HepG2 (cell line): Measurements from ENCODE around the gene RRP12. TPM values are rescaled to one million over a fixed set of nuclear protein-coding genes. Genes with fewer than 3 reads are reported as not detected.

ENCODE experiments used
- AHDC1 ChIP-seq: sonication (generic); formaldehyde crosslinking; IDR thresholded peaks from 2 replicates; pipeline ENCODE4 v1.5.1; 2020; ENCODE audit warnings: mild to moderate bottlenecking, missing genetic modification reagents, borderline replicate concordance
- FOXP4 ChIP-seq: sonication (generic); formaldehyde crosslinking; IDR thresholded peaks from 2 replicates; pipeline ENCODE4 v1.4.0; 2020; ENCODE audit warnings: missing genetic modification reagents
- KLF9 ChIP-seq: IDR thresholded peaks from 2 replicates; pipeline ENCODE4 v1.6.1; 2016; ENCODE audit warnings: low read depth
- MTF1 ChIP-seq: sonication (generic); formaldehyde crosslinking; IDR thresholded peaks from 2 replicates; pipeline ENCODE4 v1.5.0; 2020; ENCODE audit warnings: missing genetic modification reagents
- NFKBIZ ChIP-seq: IDR thresholded peaks from 2 replicates; pipeline ENCODE4 v1.6.1; 2018; ENCODE audit warnings: missing genetic modification reagents, missing compliant biosample characterization
- RAD21 ChIP-seq: fragments of 450-650 bp; formaldehyde crosslinking; IDR thresholded peaks from 2 replicates; pipeline ENCODE4 v1.5.0; 2020; ENCODE audit warnings: mild to moderate bottlenecking
- RXRA ChIP-seq: sonication (generic); formaldehyde crosslinking; IDR thresholded peaks from 2 replicates; pipeline ENCODE4 v1.5.1; 2020; ENCODE audit warnings: missing genetic modification reagents
- SMC3 ChIP-seq: IDR thresholded peaks from 2 replicates; pipeline ENCODE4 v1.6.1; 2011; ENCODE audit warnings: low read length, improper control_type of control experiment
- SPEN ChIP-seq: sonication (generic); formaldehyde crosslinking; IDR thresholded peaks from 2 replicates; pipeline ENCODE4 v1.5.1; 2020; ENCODE audit warnings: low read depth, mild to moderate bottlenecking, missing genetic modification reagents
- TBX2 ChIP-seq: sonication (generic); formaldehyde crosslinking; IDR thresholded peaks from 2 replicates; pipeline ENCODE4 v1.5.0; 2020; ENCODE audit warnings: missing genetic modification reagents, mild to moderate bottlenecking, borderline replicate concordance
- TCF12 ChIP-seq, 2 experiments: fragments of 450-650 bp in 1 of 2; sonication (generic) in 1 of 2; formaldehyde crosslinking in 1 of 2; IDR thresholded peaks; 2 replicates each; pipeline versions ENCODE4 v1.6.1 to v1.8.0; 2017 to 2022; ENCODE audit warnings: antibody characterized with exemption in 1 of 2, mild to moderate bottlenecking in 1 of 2, missing genetic modification reagents in 1 of 2, moderate library complexity in 1 of 2
- THAP8 ChIP-seq: sonication (generic); formaldehyde crosslinking; IDR thresholded peaks from 2 replicates; pipeline ENCODE4 v1.5.1; 2020; ENCODE audit warnings: missing genetic modification reagents, mild to moderate bottlenecking, borderline replicate concordance
- ZNF260 ChIP-seq: sonication (generic); formaldehyde crosslinking; IDR thresholded peaks from 2 replicates; pipeline ENCODE4 v1.4.0; 2020; ENCODE audit warnings: missing genetic modification reagents, low read depth, mild to moderate bottlenecking, borderline replicate concordance
- ZNF337 ChIP-seq: sonication (generic); formaldehyde crosslinking; IDR thresholded peaks from 2 replicates; pipeline ENCODE4 v1.5.1; 2020; ENCODE audit warnings: missing genetic modification reagents, low read depth, mild to moderate bottlenecking, borderline replicate concordance
- ZNF484 ChIP-seq: sonication (generic); formaldehyde crosslinking; IDR thresholded peaks from 2 replicates; pipeline ENCODE4 v1.5.1; 2020; ENCODE audit warnings: mild to moderate bottlenecking, low read depth, missing genetic modification reagents, borderline replicate concordance
- ZNF562 ChIP-seq: sonication (generic); formaldehyde crosslinking; IDR thresholded peaks from 2 replicates; pipeline ENCODE4 v1.8.0; 2022; ENCODE audit warnings: missing genetic modification reagents, borderline replicate concordance
- ZNF570 ChIP-seq: sonication (generic); formaldehyde crosslinking; IDR thresholded peaks from 2 replicates; pipeline ENCODE4 v1.4.0; 2020; ENCODE audit warnings: mild to moderate bottlenecking, missing genetic modification reagents, borderline replicate concordance
- ZNF800 ChIP-seq: sonication (generic); formaldehyde crosslinking; IDR thresholded peaks from 2 replicates; pipeline ENCODE4 v1.4.0; 2020; ENCODE audit warnings: missing genetic modification reagents
- polyA plus RNA-seq, 8 experiments: library from polyadenylated mRNA; depleted of rRNA in 3 of 8; stranded (reverse) in 7 of 8; unstranded in 1 of 8; fragments of >200 nt; fragmentation: Illumina TruSeq in 4 of 8; extraction: Trizol in 4 of 8; gene quantifications; 2 replicates each; pipeline versions ENCODE4 v1.2.1 to v1.2.3, GENCODE V29; 2011 to 2016; ENCODE audit warnings: low read depth in 4 of 8, missing spikeins in 1 of 8, mixed read lengths in 1 of 8; ENCODE audit not compliant: insufficient read depth in 1 of 8
- total RNA-seq, 5 experiments: library from RNA; depleted of rRNA; stranded (reverse); fragments of >200 nt; fragmentation: Illumina TruSeq; extraction: Trizol; gene quantifications; 2 replicates each; pipeline ENCODE4 v1.2.3, GENCODE V29; 2016; ENCODE audit warnings: low read depth in 1 of 5

Gene RRP12
- total and polyA plus RNA-seq, 2 of the 13 experiments (the other 11 are each of a cell fraction or from before 2014, with no cell fraction given), result 13.2 to 39.4 TPM

GRCh38 chr10:97319671-97320479, 81.3 kb downstream of the RRP12 start (continued):
- TF ChIP-seq RAD21 (CRISPR knock-in tag) (peak; percentile 26), ZNF484 (CRISPR knock-in tag) (no peak), FOXP4 (CRISPR knock-in tag) (0 out of 2 replicates have a peak, but pooled peaks have one; percentile 10), SMC3 (no peak), ZNF260 (CRISPR knock-in tag) (no peak), ZNF562 (CRISPR knock-in tag) (no peak), SPEN (peak; percentile 35; the same call in 1 of the 2 replicates), ZNF800 (CRISPR knock-in tag) (peak; percentile 91), ZNF570 (CRISPR knock-in tag) (no peak), KLF9 (CRISPR knock-in tag) (no peak), THAP8 (no peak), NFKBIZ (CRISPR knock-in tag) (no peak), TBX2 (CRISPR knock-in tag) (peak; percentile 47; the same call in 1 of the 2 replicates), RXRA (peak; percentile 82), AHDC1 (peak; percentile 40; the same call in 1 of the 2 replicates), MTF1 (CRISPR knock-in tag) (no peak), TCF12 (IDR thresholded peaks at IDR 0.05) (no peak), TCF12 (CRISPR knock-in tag; IDR thresholded peaks at IDR 0.05) (no peak), ZNF337 (CRISPR knock-in tag) (no peak)
